B cell (primary cell): ENCODE results near the gene CIB1. TPM values are rescaled to one million over a fixed set of nuclear protein-coding genes. Genes with fewer than 3 reads are reported as not detected.

ENCODE experiments used
- ATAC-seq: fragments of 200-7000 bp; cut with Tn5 transposase; one replicate; pipeline ENCODE4 v1.10.0; 2021; ENCODE audit warnings: low read depth, mild to moderate bottlenecking, moderate number of reproducible peaks, moderate library complexity
- CTCF ChIA-PET: fragments of 350-600 bp; sonication (Branson Sonifier 250); formaldehyde crosslinking; loops from one replicate; lab custom pipeline; 2021; ENCODE audit warnings: antibody characterized with exemption, inconsistent platforms; lab: Charles Lee
- POLR2A ChIA-PET: fragments of 350-600 bp; sonication (Branson Sonifier 250); formaldehyde crosslinking; loops from one replicate; lab custom pipeline; 2021; ENCODE audit warnings: antibody characterized with exemption; lab: Charles Lee
- DNase-seq: peaks from one replicate; pipeline ENCODE4 v3.0.0; 2013
- H2AFZ ChIP-seq: 2 replicates; pipeline ENCODE4 v1.6.1; 2012; ENCODE audit warnings: mild to moderate bottlenecking, low read depth, low read length; ENCODE audit not compliant: insufficient read depth, poor library complexity, severe bottlenecking
- H3K27ac ChIP-seq, 2 donors: 1 replicate in 1 of 2; 2 replicates in 1 of 2; pipeline ENCODE4 v1.5.1; 2012 to 2013; ENCODE audit warnings: low read length in 2 of 2, mild to moderate bottlenecking in 2 of 2, moderate library complexity in 1 of 2
- H3K27me3 ChIP-seq, 4 experiments: fragments of 200-600 bp in 1 of 4; sonication (generic) in 1 of 4; replicated peaks in 1 of 4; 1 replicate in 2 of 4; 2 replicates in 2 of 4; pipeline versions ENCODE4 v1.6.1 to v1.7.0; 2013 to 2016; ENCODE audit warnings: low read length in 3 of 4, mild to moderate bottlenecking in 2 of 4, mixed read lengths in 1 of 4, moderate library complexity in 1 of 4; ENCODE audit not compliant: insufficient read depth in 4 of 4, control insufficient read depth in 3 of 4; ENCODE audit errors: control extremely low read depth in 1 of 4
- H3K36me3 ChIP-seq, 2 experiments: replicated peaks in 1 of 2; 1 replicate in 1 of 2; 2 replicates in 1 of 2; pipeline versions ENCODE4 v1.6.1 to v1.7.1; 2013; ENCODE audit warnings: low read length in 1 of 2; ENCODE audit not compliant: insufficient read depth in 2 of 2, control insufficient read depth in 1 of 2; ENCODE audit errors: control extremely low read depth in 1 of 2, extremely low read depth in 1 of 2
- H3K4me1 ChIP-seq, 2 donors: fragments of 200-600 bp in 1 of 2; sonication (generic) in 1 of 2; 1 replicate in 1 of 2; 2 replicates in 1 of 2; pipeline versions ENCODE4 v1.5.1 to v1.6.1; 2013 to 2017; ENCODE audit warnings: low read length in 2 of 2; ENCODE audit not compliant: control insufficient read depth in 2 of 2, insufficient read depth in 2 of 2
- H3K4me2 ChIP-seq: replicated peaks from 2 replicates; pipeline ENCODE3; 2012; ENCODE audit warnings: mild to moderate bottlenecking, low read depth, low read length; ENCODE audit not compliant: poor library complexity, severe bottlenecking
- H3K4me3 ChIP-seq, 5 experiments: fragments of 200-600 bp in 1 of 5; sonication (generic) in 1 of 5; 1 replicate in 3 of 5; 2 replicates in 2 of 5; pipeline versions ENCODE4 v1.5.1 to v1.7.0; 2011 to 2016; ENCODE audit warnings: low read length in 4 of 5, mild to moderate bottlenecking in 4 of 5, low read depth in 2 of 5, control low read depth in 1 of 5, moderate library complexity in 1 of 5; ENCODE audit not compliant: insufficient read depth in 1 of 5; ENCODE audit errors: control extremely low read depth in 1 of 5, extremely low read depth in 1 of 5
- H3K79me2 ChIP-seq: fragments of 200-600 bp; sonication (generic); one replicate; pipeline ENCODE4 v1.6.0; 2016; ENCODE audit warnings: low read length; ENCODE audit not compliant: control insufficient read depth, insufficient read depth
- H3K9ac ChIP-seq: fragments of 200-600 bp; sonication (generic); 2 replicates; pipeline ENCODE4 v1.6.1; 2017; ENCODE audit warnings: mild to moderate bottlenecking, low read length, moderate library complexity
- H3K9me3 ChIP-seq, 3 donors: one replicate each; pipeline versions ENCODE4 v1.6.1 to v1.7.1; 2013; ENCODE audit warnings: low read length in 2 of 3; ENCODE audit not compliant: control insufficient read depth in 2 of 3, insufficient read depth in 1 of 3; ENCODE audit errors: control extremely low read depth in 1 of 3
- H4K20me1 ChIP-seq: 2 replicates; pipeline ENCODE4 v1.6.0; 2012; ENCODE audit warnings: mild to moderate bottlenecking, low read length; ENCODE audit not compliant: insufficient read depth, control insufficient read depth, poor library complexity, severe bottlenecking
- H3K27ac Mint-ChIP-seq: one replicate; pipeline ENCODE4 v1.8.0; 2021; ENCODE audit warnings: mixed read lengths
- H3K27me3 Mint-ChIP-seq: one replicate; pipeline ENCODE4 v1.8.0; 2021; ENCODE audit warnings: mixed read lengths
- H3K4me1 Mint-ChIP-seq: one replicate; pipeline ENCODE4 v1.8.0; 2021; ENCODE audit warnings: mixed read lengths
- H3K4me3 Mint-ChIP-seq: one replicate; pipeline ENCODE4 v1.8.0; 2021; ENCODE audit warnings: mixed read lengths
- H3K9me3 Mint-ChIP-seq: one replicate; pipeline ENCODE4 v1.8.0; 2022; ENCODE audit warnings: mixed read lengths; ENCODE audit not compliant: insufficient read depth
- CTCF ChIP-seq: fragments of 200-600 bp; IDR thresholded peaks from one replicate; pipeline ENCODE4 v1.8.0; 2022; ENCODE audit warnings: antibody characterized with exemption, mild to moderate bottlenecking
- EZH2 ChIP-seq: IDR thresholded peaks from 2 replicates; pipeline ENCODE4 v1.6.1; 2012; ENCODE audit warnings: borderline replicate concordance, low read depth, mild to moderate bottlenecking, moderate library complexity, low read length; ENCODE audit not compliant: insufficient read depth, poor library complexity, severe bottlenecking
- WGBS: methylation state at CpG from one replicate; pipeline ENCODE4 v1.1.5; 2013; ENCODE audit warnings: missing lambda C conversion rate; ENCODE audit not compliant: insufficient coverage; 5-methylcytosine and 5-hydroxymethylcytosine counted together
- intact Hi-C: fragments of 100-400 bp; cut with micrococcal nuclease; formaldehyde crosslinking; loops from one replicate; pipeline ENCODE4 v1.10.0; 2022
- polyA plus RNA-seq: library from polyadenylated mRNA; depleted of rRNA; stranded (reverse); fragments of >200 nt; gene quantifications from 2 replicates; pipeline ENCODE4 v1.2.3, GENCODE V29; 2012
- total RNA-seq, 2 donors: library from RNA; stranded (reverse); fragments of 120-200 nt in 1 of 2; gene quantifications; 1 replicate in 1 of 2; 2 replicates in 1 of 2; pipeline versions ENCODE4 v1.2.3 to v1.2.4, GENCODE V29; 2013 to 2022

The CIB1 gene
- total and polyA plus RNA-seq, 2 donors (not counting 1 experiment from before 2014, with no cell fraction given) = 153 to 157 TPM

- no peak overlapping the region for H3K4me2 ChIP-seq
- H3K4me3 ChIP-seq = no peak overlapping the region
- no peaks in the 10 kb centered on the region for H3K27me3 Mint-ChIP-seq
- H3K4me3 Mint-ChIP-seq = no peak overlapping the region
- H3K9me3 Mint-ChIP-seq = no peaks in the 10 kb centered on the region
- no peaks in the 10 kb centered on the region for H3K9me3 ChIP-seq
- peaks cover 66% of the 10 kb centered on the region for H3K79me2 ChIP-seq
- CTCF ChIA-PET = interaction anchor here (1.0 to 12.6 kb wide), 3 partner anchors 9 to 32 kb away, joined by 6 to 274 read pairs (median 169); partner anchors contain the start of gene SEMA4B
- peak overlapping the region in 1 of 2 donors; percentile 23 for H3K27ac ChIP-seq
- H4K20me1 ChIP-seq = peaks cover 66% of the 10 kb centered on the region
- DNase-seq (no peak), ATAC-seq (no peak)
- H3K36me3 ChIP-seq = peaks cover 0 to 94% of the 10 kb centered on the region in 2 experiments
- no peak overlapping the region for H3K9ac ChIP-seq
- no peaks in the 10 kb centered on the region for H3K27me3 ChIP-seq
- 96% methylated on average over 17 of the region's 22 CpGs for WGBS
- TF ChIP-seq EZH2 (no peak), CTCF (no peak)
- H3K4me1 ChIP-seq = peaks cover 18 to 28% of the 10 kb centered on the region in 2 donors
- intact Hi-C loops = no loop called here
- H2AFZ ChIP-seq = no peak overlapping the region
- peaks cover 30% of the 10 kb centered on the region for H3K4me1 Mint-ChIP-seq
- POLR2A ChIA-PET = interaction anchor here (0.6 to 0.7 kb wide), 2 partner anchors 60 to 213 kb away, joined by 3 read pairs; no protein-coding TSS in a partner anchor
- peak overlapping the region; percentile 37 for H3K27ac Mint-ChIP-seq
These were observed 10.1 kb downstream of the CIB1 start for GRCh38 chr15:90223441-90224165.

GRCh38 chr15:90222547-90222946 lies 11.2 kb downstream of the CIB1 start:
- intact Hi-C loops = no loop called here
- Histone ChIP-seq H3K27ac (no peak overlapping the region), H3K4me1 (peaks cover 29 to 39% of the 10 kb centered on the region in 2 donors), H4K20me1 (peaks cover 61% of the 10 kb centered on the region), H3K4me3 (no peak overlapping the region), H3K9ac (no peak overlapping the region), H3K79me2 (peaks cover 75% of the 10 kb centered on the region), H3K27me3 (no peaks in the 10 kb centered on the region), H3K36me3 (peaks cover 3 to 94% of the 10 kb centered on the region in 2 experiments), H3K9me3 (no peaks in the 10 kb centered on the region), H3K4me2 (no peak overlapping the region), H2AFZ (no peak overlapping the region)
- ATAC-seq (no peak), DNase-seq (no peak)
- Mint-ChIP-seq H3K4me3 (no peak overlapping the region), H3K4me1 (peaks cover 40% of the 10 kb centered on the region), H3K27me3 (no peaks in the 10 kb centered on the region), H3K27ac (peak overlapping the region; percentile 15), H3K9me3 (no peaks in the 10 kb centered on the region)
- no CpG with 5 or more reads among the region's 2 CpGs for WGBS
- ChIA-PET CTCF (interaction anchor here (0.6 to 12.6 kb wide), 5 partner anchors 9 to 37 kb away, joined by 3 to 274 read pairs (median 102); partner anchors contain the start of genes CIB1, GDPGP1 and SEMA4B), POLR2A (interaction anchor here (0.7 to 2.5 kb wide), 2 partner anchors 11 to 59 kb away, joined by 3 to 7 read pairs; partner anchors contain the start of genes CIB1 and GDPGP1)
- TF ChIP-seq CTCF (no peak), EZH2 (no peak)
